ENCODE results near the gene FUT4. TPM values are rescaled to one million over a fixed set of nuclear protein-coding genes. Genes with fewer than 3 reads are reported as not detected.

FUT4 gene
- total and polyA plus RNA-seq, 10 of the 15 experiments (the other 5 are each of a cell fraction or from before 2014, with no cell fraction given): 0.68 to 9.1 (median 2.3) TPM

GRCh38 chr11:94543695-94544645, at the start of gene FUT4 (continued):
- TF ChIP-seq IRF5 (IDR thresholded peaks at IDR 0.05; ENCODE audit: borderline replicate concordance) (no peak), NR2F1 (conservative IDR thresholded peaks at IDR 0.05) (peak; percentile 70), CHD4 (IDR thresholded peaks at IDR 0.05) (no peak), ZBTB4 (CRISPR knock-in tag; IDR thresholded peaks at IDR 0.05) (no peak), MEF2B (IDR thresholded peaks at IDR 0.05; ENCODE audit: partially characterized antibody, poor library complexity, severe bottlenecking) (no peak), NFIC (IDR thresholded peaks at IDR 0.05; ENCODE audit: low read depth, low read length) (no peak), NR2C1 (IDR thresholded peaks at IDR 0.05) (no peak), HDGF (IDR thresholded peaks at IDR 0.05) (peak; percentile 88; the same call in 1 of the 2 replicates), WRNIP1 (IDR thresholded peaks at IDR 0.05; ENCODE audit: borderline replicate concordance, low read depth, low read length) (no peak), HSF1 (IDR thresholded peaks at IDR 0.05; ENCODE audit: low read depth, low read length) (no peak), SIN3A (IDR thresholded peaks at IDR 0.05; ENCODE audit: low read depth, low read length) (no peak), SP1 (IDR thresholded peaks at IDR 0.05; ENCODE audit: low read depth, low read length) (no peak), TAF1 (IDR thresholded peaks at IDR 0.05; ENCODE audit: borderline replicate concordance, low read depth, low read length) (no peak), KDM1A (IDR thresholded peaks at IDR 0.05; ENCODE audit: borderline replicate concordance) (no peak), HCFC1 (IDR thresholded peaks at IDR 0.05; ENCODE audit: low read length) (no peak; the same call in 1 of the 2 replicates), CREM (IDR thresholded peaks at IDR 0.05; ENCODE audit: low read depth) (peak; percentile 41)
- TF ChIP-seq, protein P1, sequence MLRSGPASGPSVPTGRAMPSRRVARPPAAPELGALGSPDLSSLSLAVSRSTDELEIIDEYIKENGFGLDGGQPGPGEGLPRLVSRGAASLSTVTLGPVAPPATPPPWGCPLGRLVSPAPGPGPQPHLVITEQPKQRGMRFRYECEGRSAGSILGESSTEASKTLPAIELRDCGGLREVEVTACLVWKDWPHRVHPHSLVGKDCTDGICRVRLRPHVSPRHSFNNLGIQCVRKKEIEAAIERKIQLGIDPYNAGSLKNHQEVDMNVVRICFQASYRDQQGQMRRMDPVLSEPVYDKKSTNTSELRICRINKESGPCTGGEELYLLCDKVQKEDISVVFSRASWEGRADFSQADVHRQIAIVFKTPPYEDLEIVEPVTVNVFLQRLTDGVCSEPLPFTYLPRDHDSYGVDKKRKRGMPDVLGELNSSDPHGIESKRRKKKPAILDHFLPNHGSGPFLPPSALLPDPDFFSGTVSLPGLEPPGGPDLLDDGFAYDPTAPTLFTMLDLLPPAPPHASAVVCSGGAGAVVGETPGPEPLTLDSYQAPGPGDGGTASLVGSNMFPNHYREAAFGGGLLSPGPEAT (IDR thresholded peaks at IDR 0.05; ENCODE audit: low read depth): peak; percentile 64
- TF ChIP-seq, protein P2, sequence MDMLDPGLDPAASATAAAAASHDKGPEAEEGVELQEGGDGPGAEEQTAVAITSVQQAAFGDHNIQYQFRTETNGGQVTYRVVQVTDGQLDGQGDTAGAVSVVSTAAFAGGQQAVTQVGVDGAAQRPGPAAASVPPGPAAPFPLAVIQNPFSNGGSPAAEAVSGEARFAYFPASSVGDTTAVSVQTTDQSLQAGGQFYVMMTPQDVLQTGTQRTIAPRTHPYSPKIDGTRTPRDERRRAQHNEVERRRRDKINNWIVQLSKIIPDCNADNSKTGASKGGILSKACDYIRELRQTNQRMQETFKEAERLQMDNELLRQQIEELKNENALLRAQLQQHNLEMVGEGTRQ (IDR thresholded peaks at IDR 0.05; ENCODE audit: borderline replicate concordance, low read depth, low read length): no peak
- TF ChIP-seq, protein P3, sequence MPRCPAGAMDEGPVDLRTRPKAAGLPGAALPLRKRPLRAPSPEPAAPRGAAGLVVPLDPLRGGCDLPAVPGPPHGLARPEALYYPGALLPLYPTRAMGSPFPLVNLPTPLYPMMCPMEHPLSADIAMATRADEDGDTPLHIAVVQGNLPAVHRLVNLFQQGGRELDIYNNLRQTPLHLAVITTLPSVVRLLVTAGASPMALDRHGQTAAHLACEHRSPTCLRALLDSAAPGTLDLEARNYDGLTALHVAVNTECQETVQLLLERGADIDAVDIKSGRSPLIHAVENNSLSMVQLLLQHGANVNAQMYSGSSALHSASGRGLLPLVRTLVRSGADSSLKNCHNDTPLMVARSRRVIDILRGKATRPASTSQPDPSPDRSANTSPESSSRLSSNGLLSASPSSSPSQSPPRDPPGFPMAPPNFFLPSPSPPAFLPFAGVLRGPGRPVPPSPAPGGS (IDR thresholded peaks at IDR 0.05; ENCODE audit: borderline replicate concordance, insufficient read depth, low read depth, low read length, poor library complexity, severe bottlenecking): no peak
